NB4 (cell line): ENCODE measurements around the gene IMPDH1.

Experiments
- CTCF ChIP-seq: IDR thresholded peaks from one replicate; pipeline ENCODE4 v1.5.1; 2012; ENCODE audit warnings: low read depth, low read length
- MYC ChIP-seq: IDR thresholded peaks from 2 replicates; pipeline ENCODE4 v1.6.1; 2011; ENCODE audit warnings: low read depth, low read length
- POLR2A ChIP-seq: IDR thresholded peaks from 2 replicates; pipeline ENCODE4 v1.6.1; 2011; ENCODE audit warnings: mild to moderate bottlenecking; ENCODE audit not compliant: insufficient read length; ENCODE audit errors: extremely low read depth

- TF ChIP-seq CTCF = no peak
- TF ChIP-seq POLR2A = no peak
- TF ChIP-seq MYC = no peak
Observed at GRCh38 chr7:128398841-128399135, 11.0 kb downstream of the IMPDH1 start.
